ENCODE measurements around the gene RRAS. TPM values are rescaled to one million over a fixed set of nuclear protein-coding genes. Genes with fewer than 3 reads are reported as not detected.

The RRAS gene
- total RNA-seq (2012; rRNA removed), result 50.2 and 50.5 TPM in 2 replicates
- 241 and 267 TPM in 2 replicates for polyA plus RNA-seq (2012; rRNA removed)
- polyA plus RNA-seq (2012; cell fraction: cytosol; rRNA removed), result 277 and 456 TPM in 2 replicates
- polyA plus RNA-seq (2012; cell fraction: nucleus; rRNA removed; ENCODE audit: low replicate concordance), result 108 and 251 TPM in 2 replicates
- percentile 57 among the genes with signal in this experiment for Bru-seq, nascent RNA
- BruChase-seq, experiment 1, labeled RNA remaining after a 6-hour chase, result percentile 63 among the genes with signal in this experiment
- percentile 56 among the genes with signal in this experiment for BruChase-seq, experiment 2, labeled RNA remaining after a 2-hour chase
- long read RNA-seq, transcript RRAS-201 (6 exons, 1,044 nt), result major isoform, 126 of 150 reads
- long read RNA-seq, partial matches to known transcripts, result 19 of 150 reads
- long read RNA-seq, other reads (novel, unspliced or antisense), result 5 of 150 reads

- H3K9me1 ChIP-seq (ENCODE audit: insufficient read depth, low read length), result peaks cover 8% of the 10 kb centered on the region; the same call in 1 of the 2 replicates
- H3K4me2 ChIP-seq (ENCODE audit: low read depth, low read length), result peak within 1 kb of the TSS; percentile 91
- POLR2A ChIA-PET (ENCODE audit: unreplicated experiment), result interaction anchor here (0.6 to 1.1 kb wide), 6 partner anchors 15 to 210 kb away, joined by 3 to 9 read pairs (median 5); no protein-coding TSS in a partner anchor
- H3K4ac ChIP-seq (ENCODE audit: low read depth, low read length), result peak within 1 kb of the TSS; percentile 99
- H2BK120ac ChIP-seq (ENCODE audit: low read depth, low read length), result peak within 1 kb of the TSS; percentile 94
- intact Hi-C loops (cut with micrococcal nuclease), result loop anchor here (2.0 kb wide), 2 partner anchors 36 to 50 kb away; partner anchors contain the start of genes PRMT1 and PRR12
- peak within 1 kb of the TSS; percentile 99 for H3K56ac ChIP-seq (ENCODE audit: extremely low read depth, insufficient read depth, low read length)
- H4K91ac ChIP-seq (ENCODE audit: insufficient read depth, low read depth, low read length), result peak within 1 kb of the TSS; percentile 98
- ATAC-seq (ENCODE audit: low read depth) (peak; percentile 69), DNase-seq (peak; percentile 100)
- H3K27me3 ChIP-seq (ENCODE audit: control insufficient read depth, insufficient read depth, low read length), result no peaks in the 10 kb centered on the region
- dilution Hi-C loops (cut with HindIII; ENCODE audit: low sequenced_read_pairs, unreplicated experiment), result no loop called here
- peak within 1 kb of the TSS; percentile 96 for H3K23ac ChIP-seq (ENCODE audit: low read depth, low read length)
- peak within 1 kb of the TSS; percentile 65 for H3K4me3 ChIP-seq (ENCODE audit: insufficient read depth, low read depth, low read length)
- H4K20me1 ChIP-seq (ENCODE audit: insufficient read depth, low read length), result peaks cover 19% of the 10 kb centered on the region
- peak within 1 kb of the TSS; percentile 97 to 98 for H4K8ac ChIP-seq (ENCODE audit: low read depth in 2 of 2, low read length in 2 of 2)
- H2BK5ac ChIP-seq (ENCODE audit: low read depth, low read length, poor library complexity, severe bottlenecking), result peak within 1 kb of the TSS; percentile 97
- 0% methylated on average over 19 of the region's 51 CpGs; no CpG with 5 or more reads in 1 of the 2 experiments for WGBS, 2 experiments (ENCODE audit: extremely low coverage in 2 of 2, insufficient read length in 1 of 2)
- H3K9me3 ChIP-seq (ENCODE audit: control insufficient read depth, insufficient read depth, low read length), result no peaks in the 10 kb centered on the region
- BruUV-seq (replicated peaks), result no TSS peak
- peak within 1 kb of the TSS; percentile 85 for H2BK20ac ChIP-seq (ENCODE audit: low read depth, low read length)
- peak within 1 kb of the TSS; percentile 73 for H2AFZ ChIP-seq (replicated peaks; ENCODE audit: low read length, poor library complexity)
- peak within 1 kb of the TSS; percentile 97 for H3K9ac ChIP-seq (ENCODE audit: low read depth, low read length)
- H3K14ac ChIP-seq (replicated peaks; ENCODE audit: low read depth, low read length), result peak within 1 kb of the TSS; percentile 99
- peak within 1 kb of the TSS; percentile 98 for H4K5ac ChIP-seq (ENCODE audit: low read depth, low read length)
- H2BK15ac ChIP-seq (ENCODE audit: low read depth, low read length), result peak within 1 kb of the TSS; percentile 78; the same call in 2 of the 3 replicates
- peak within 1 kb of the TSS; percentile 97 for H3K18ac ChIP-seq (ENCODE audit: low read depth, low read length)
- H2AK9ac ChIP-seq (replicated peaks; ENCODE audit: low read depth, low read length, poor library complexity), result peak within 1 kb of the TSS; percentile 100
- peaks cover 30 to 68% of the 10 kb centered on the region in 2 experiments; a peak in 3 of 4 replicates for H3K79me1 ChIP-seq (ENCODE audit: low read depth in 1 of 2, low read length in 2 of 2)
- peak within 1 kb of the TSS; percentile 99 for H3K27ac ChIP-seq (ENCODE audit: insufficient read depth, low read length)
- peak within 1 kb of the TSS; percentile 100 for H2AK5ac ChIP-seq (ENCODE audit: low read depth, low read length)
- H3K4me1 ChIP-seq (ENCODE audit: control insufficient read depth, insufficient read depth, low read length), result peaks cover 7% of the 10 kb centered on the region
- peaks cover 10% of the 10 kb centered on the region for H3K36me3 ChIP-seq (ENCODE audit: control insufficient read depth, insufficient read depth, low read length)
- CTCF ChIA-PET, result interaction anchor here (0.5 to 2.5 kb wide), 6 partner anchors 9 to 173 kb away, joined by 3 to 7 read pairs (median 4); partner anchors contain the start of gene FUZ
- in situ Hi-C loops (cut with MboI; ENCODE audit: low sequenced_read_pairs), result no loop called here
- TF ChIP-seq, protein P1, sequence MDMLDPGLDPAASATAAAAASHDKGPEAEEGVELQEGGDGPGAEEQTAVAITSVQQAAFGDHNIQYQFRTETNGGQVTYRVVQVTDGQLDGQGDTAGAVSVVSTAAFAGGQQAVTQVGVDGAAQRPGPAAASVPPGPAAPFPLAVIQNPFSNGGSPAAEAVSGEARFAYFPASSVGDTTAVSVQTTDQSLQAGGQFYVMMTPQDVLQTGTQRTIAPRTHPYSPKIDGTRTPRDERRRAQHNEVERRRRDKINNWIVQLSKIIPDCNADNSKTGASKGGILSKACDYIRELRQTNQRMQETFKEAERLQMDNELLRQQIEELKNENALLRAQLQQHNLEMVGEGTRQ (IDR thresholded peaks at IDR 0.05; ENCODE audit: low read depth, low read length), result peak; percentile 37; the same call in 1 of the 2 replicates
- TF ChIP-seq BHLHE40 (IDR thresholded peaks at IDR 0.05; ENCODE audit: low read depth, low read length) (no peak), CEBPB (IDR thresholded peaks at IDR 0.05; ENCODE audit: low read depth, low read length) (no peak), ELK1 (IDR thresholded peaks at IDR 0.05; ENCODE audit: borderline replicate concordance, low read depth, low read length) (0 out of 2 replicates have a peak, but pooled peaks have one; percentile 38), CTCF (conservative IDR thresholded peaks at IDR 0.05; ENCODE audit: low read depth, low read length) (no peak), RCOR1 (IDR thresholded peaks at IDR 0.05; ENCODE audit: insufficient replicate concordance, low read length) (peak; percentile 62), SMC3 (IDR thresholded peaks at IDR 0.05; ENCODE audit: low read depth, low read length) (no peak), MAFK (IDR thresholded peaks at IDR 0.05; ENCODE audit: low read depth, low read length) (0 out of 2 replicates have a peak, but pooled peaks have one; percentile 8), FOS (IDR thresholded peaks at IDR 0.05; ENCODE audit: low read depth, low read length) (peak; percentile 89), NFE2L2 (IDR thresholded peaks at IDR 0.05; ENCODE audit: low read depth, low read length) (0 out of 2 replicates have a peak, but pooled peaks have one; percentile 5)
These were observed at the start of gene RRAS for GRCh38 chr19:49640113-49640898. TSS of gene RRAS (minus strand) at chr19:49640143. CDS start at chr19:49640098, 45 bp downstream.

Data from IMR-90 (cell line).